GM04504 (cell line): ENCODE data around the gene PNPLA1.

Source experiments
- DNase-seq: peaks from one replicate; pipeline ENCODE4 v3.0.0-alpha.2; 2012; ENCODE audit warnings: low read depth

The PNPLA1 gene

DNA sequence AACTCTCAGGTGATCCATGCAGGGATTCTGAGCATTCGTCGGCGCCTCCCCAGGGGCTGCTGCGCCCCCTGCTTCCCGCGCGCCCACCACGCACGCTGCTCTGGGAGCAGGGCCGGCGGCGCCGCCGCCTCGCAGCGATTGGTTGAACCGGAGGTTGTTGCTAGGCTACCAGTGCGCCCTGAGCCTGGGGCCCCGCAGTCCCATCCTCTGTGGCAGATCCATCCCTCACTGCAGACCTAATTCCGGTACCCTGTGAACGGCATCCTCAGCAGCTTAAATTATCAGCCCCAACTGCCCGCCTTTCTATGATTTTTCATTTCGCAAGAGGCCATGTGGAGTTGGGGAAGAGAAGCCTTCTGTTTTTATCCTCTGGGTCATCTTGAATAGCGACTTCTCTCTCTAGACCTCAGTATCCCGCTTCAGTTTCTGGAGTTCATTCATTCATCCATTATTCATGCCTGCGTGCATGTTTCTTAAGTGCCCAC is 15.4 kb downstream of the PNPLA1 start:
- DNase-seq = no peak

DNA sequence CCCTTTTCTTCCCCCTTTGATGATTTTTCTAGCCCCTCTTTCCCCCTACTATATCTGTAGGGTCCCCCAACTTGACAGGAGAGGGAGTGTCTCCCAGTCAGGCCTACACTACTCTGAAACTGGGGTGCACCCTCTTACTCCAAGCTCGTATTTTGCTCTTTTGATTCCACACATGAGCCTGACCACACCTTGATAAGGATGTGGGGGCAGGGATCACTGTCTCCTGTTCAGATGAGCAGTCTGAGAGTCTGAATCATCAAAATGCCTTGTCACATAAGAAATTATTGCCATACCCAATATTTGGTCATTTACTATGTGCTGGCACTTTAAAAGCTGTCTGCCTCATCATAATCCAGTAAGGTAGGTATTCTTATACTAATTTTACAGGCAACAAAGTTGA is 15.9 kb downstream of the PNPLA1 start:
- DNase-seq = no peak

DNA sequence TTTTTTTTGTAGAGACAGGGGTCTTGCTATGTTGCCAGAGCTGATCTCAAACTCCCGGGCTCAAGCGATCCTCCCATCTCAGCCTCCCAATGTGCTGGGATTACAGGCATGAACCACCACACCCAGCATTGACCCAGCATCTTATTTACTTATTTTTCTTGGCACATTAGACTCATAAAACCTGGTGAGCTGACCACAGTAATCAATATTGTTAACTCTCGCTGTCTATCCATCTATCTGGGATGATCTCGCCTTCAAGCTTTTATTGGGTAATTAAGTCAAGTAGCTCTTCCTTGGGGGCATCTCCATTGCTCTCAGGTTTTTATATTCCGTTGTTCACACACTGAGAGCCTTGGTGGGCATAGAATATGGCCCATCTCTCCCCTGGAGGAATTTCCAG is 17.0 kb downstream of the PNPLA1 start:
- no peak for DNase-seq

DNA sequence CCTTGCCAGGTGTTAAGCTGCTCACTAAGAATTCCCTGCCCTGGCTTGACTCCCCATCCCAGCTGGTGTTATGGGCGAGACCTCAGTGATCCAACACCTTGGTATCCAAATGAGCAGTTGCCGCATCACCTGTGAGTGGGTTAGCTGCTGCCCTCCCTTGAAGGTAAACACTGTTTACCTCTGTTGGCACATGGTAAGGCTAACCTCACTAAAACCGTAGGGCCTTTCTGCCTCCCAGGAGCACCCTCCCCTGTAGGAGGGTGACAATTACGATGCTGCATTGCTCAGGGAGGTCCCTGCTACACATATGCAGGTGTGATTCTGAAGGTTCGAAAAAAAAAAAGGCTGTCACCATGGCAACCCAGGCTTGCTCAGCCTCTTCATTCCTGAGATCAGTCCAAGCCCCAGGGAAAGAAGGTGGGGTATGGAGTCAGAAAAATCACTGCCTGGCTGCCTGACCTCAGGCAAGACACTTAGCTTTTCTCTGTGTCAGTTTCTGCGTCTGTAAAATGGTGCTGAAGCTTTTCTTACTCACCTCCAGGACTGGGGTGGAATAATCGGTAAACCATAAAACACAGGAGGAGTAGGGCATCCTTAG is 19.5 kb downstream of the PNPLA1 start:
- DNase-seq = no peak

DNA sequence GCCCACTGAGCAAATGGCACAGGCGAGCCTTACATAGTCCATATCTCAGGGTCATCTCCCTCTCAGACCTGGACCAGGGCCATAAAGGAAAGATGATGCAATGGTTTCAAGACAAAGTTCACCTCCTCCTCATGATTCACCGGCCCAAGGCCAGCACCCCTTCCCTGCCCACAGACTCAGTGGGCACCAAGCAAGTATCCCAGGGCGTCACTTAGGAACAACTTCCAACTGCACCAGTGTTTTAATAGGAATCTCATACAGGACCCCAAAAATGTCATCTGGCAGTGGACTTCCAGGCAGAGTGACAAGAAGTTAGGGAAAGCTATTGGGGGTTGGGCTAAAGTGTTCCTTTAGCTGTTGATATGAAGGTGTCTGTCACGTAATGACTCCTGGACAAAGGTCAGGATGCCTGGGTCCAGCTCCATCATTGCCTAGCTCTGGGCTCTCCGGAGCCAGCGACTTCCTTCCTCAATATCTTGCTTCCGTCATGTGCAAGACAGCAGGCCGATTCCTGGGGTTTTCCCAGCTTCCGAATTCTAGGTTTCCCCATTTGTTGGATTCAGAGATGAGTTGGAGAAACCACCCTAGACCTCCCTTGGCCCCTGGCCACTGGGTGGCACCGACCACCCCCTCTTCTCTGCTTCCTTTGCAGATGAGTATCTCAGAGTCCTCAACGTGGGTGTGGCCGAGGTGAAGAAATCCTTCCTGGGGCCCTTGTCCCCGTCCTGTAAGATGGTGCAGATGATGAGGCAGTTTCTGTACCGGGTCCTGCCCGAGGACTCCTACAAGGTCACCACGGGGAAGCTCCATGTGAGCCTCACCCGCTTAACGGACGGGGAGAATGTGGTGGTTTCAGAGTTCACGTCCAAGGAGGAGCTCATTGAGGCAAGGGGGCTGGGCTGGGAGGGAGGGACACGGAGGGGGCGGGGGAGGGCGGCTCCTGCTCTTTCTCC is 21.1 kb downstream of the PNPLA1 start:
- DNase-seq = no peak

DNA sequence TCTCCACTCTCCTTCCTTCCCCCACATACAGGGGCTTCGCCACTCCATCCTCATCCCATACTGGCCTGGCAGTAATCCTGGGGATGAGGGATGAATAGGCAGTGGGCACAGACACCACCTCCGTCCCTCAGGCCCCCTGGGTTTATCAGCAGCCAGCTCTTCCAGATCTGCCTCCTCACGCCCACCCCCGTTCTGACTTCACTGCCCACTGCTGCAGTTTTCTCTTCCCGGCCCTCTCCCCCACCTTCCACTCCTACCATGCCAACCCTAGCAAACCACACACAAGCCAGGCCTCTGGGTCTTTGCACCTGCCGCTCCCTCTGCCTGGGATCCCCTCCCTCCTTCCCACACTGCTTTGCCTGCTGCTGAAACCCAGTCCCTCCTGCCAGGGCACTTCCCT is 22.3 kb downstream of the PNPLA1 start:
- DNase-seq = no peak

DNA sequence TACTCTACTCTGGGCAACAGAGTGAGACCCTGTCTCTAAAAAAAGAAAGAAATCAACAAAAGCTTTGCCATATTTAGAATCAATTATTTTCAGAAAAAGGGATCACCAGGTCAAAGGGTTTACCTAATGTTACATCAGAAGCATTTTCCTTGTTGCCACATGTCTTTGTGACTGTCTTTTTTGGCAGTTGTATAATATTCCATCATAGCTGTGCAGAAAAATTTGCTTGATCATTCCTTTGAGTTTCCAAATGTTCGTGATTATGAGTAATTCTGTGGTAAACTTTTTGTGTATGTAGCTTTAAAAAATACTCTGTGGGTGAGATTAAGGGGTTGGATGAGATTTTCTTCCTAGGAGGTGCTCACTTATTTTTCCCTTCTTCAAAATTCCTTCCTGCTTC is 26.4 kb downstream of the PNPLA1 start:
- peak; percentile 8 for DNase-seq

DNA sequence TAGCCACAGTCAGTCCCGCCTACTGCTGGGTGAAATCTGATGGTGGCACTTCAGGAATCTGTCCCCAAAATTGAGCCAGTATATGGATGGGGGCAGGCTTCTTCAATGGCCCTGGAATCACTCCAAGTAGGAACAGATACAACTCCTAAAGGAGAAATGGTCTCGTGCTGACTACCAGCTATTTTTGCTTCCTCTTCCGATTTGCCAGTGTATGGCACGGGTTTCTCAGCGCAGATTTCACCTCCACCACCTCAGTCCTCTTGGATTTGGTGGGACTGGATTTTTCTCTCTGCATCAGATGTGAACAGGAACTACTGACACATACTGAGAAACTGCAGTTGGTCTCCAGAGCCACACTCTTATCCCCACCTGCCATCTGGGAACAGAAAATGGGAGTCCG is 27.2 kb downstream of the PNPLA1 start:
- DNase-seq = no peak

DNA sequence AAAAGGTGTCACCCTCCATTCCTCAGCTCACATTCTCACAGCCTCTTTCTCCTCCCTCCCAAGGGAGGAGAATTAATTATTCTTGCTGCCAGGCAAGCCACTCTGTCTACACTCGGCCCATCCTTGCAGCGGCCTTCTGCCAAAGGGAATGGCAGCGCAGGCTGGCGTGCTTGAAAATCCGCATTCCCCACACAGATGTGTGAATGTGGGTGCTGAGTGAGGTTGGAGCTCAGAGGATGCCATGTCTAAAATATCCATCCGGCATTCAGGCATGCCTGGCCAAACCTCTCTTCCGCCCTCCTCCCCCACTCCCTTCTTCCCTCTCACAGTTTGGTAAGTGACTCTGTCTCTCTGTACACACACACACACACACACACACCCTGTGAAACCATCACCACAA is 27.7 kb downstream of the PNPLA1 start:
- DNase-seq = no peak

DNA sequence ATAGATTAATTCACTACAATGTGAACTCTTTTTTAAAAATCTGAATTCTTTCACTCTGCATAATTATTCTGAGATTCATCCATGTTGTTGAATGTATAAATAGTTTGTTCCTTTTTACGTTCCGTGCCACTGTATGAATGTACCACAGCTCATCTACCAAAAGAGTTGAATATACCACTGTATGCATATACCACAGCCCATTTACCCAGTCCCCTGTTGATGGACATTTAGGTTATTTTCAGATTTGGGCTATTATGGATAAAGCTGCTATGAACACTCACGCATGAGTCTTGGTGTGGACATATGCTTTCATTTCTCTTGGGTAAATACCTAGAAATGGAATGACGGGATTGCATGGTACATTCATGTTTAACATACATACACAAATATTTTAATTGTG is 28.2 kb downstream of the PNPLA1 start:
- DNase-seq = no peak

DNA sequence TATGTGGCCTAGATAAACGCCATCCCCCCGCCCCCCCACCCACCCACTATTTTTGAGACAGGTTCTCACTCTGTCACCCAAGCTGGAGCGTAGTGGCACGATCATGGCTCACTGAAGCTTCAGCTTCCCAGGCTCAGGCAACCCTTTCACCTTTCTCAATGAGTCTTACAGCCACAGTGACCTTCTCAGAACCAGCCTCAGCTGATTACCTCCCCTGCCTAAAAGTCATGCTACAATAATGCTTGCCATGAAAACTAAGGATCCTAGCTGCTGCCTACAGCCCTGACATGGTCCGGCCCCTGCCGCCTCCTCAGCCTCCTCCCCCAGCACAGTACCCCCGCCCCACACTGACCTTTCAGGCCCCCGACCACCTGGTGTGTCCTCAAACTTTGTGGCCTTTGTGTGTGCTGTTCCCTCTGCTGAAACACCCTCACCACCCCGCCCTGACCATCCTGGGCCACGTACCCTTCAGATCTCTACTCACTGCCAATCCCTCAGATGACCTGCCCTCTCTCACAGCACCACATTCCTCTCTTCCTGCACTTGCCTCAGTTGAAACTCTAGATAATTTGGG is 31.3 kb downstream of the PNPLA1 start:
- DNase-seq = no peak

DNA sequence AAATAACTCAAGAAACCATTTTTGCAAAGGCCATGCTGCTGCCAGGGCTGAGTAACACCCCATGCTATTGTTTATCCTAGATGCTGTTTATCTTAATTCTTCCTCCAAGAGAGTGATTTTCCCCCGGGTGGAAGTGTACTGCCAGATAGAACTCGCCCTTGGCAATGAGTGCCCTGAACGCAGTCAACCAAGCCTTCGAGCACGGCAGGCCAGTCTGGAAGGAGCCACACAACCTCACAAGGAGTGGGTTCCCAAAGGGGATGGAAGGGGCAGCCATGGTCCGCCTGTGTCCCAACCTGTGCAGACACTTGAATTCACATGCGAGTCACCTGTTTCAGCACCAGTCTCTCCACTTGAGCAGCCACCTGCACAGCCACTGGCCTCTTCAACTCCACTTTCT is 31.9 kb downstream of the PNPLA1 start:
- no peak for DNase-seq

DNA sequence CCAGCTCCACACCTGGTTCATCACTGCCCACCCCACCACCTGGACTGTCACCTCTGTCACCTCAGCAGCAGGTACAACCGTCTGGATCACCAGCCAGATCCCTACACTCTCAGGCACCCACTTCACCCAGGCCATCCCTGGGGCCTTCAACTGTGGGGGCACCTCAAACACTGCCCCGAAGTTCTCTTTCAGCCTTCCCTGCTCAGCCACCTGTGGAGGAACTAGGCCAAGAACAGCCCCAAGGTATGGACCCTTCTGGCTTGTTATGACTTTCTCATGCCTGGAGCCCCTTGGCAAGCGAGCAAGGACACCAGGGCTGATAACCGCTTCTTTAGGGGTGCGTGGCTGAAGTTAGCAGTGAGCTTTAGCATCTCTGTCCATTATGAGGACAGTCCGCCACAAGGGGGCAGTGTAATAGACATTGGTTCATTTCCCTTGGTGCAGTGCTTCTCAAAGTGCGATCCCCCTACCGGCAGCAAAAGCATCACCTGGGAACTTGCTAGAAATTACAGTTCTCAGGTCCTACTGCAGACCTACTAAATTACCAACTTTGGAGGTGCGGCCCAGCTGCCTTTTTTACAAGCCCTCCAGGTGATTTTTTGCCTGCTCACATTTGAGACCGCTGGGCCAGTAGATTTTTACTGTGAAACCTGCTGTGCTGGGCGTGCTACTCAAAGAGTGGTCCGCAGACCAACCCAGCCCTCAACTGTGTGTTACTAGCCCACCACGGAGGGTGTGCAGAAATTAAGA is 32.5 kb downstream of the PNPLA1 start:
- DNase-seq = peak; percentile 69

DNA sequence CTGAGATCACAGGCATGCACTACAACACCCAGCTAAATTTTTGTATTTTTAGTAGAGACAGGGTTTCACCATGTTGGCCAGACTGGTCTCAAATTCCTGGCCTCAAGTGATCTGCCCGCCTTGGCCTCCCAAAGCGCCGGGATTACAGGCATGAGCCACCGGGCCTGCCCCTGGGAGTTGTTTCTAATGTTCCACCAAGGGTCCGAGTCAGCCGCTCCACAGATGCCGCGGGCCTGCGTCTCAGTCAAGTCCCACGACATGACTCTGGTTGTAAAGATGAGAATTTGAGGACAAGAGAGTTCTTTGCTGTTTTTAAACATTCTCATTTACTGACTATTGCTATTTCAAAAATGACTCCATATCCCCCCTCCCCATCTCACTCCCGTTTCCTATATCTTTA is 36.0 kb downstream of the PNPLA1 start:
- no peak for DNase-seq

DNA sequence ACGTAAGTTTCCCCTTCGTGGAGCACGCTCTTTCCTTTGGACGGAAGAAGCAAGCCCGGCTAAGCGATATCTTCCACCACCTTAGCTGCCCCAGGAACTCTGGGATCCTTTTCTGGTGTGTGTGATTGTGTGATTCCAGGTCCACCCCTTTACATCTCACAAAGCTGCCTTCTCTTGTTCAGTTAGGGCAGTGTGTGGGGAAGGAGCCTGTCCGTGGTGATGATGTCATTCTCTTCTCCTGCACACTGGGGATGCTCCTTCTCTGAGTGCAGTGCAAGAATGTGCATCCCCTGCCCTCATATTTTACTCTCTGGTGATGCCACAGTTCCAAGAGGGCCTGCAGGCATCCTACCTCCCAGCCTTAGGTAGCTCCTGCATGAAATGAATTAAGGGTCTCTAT is 36.5 kb downstream of the PNPLA1 start:
- DNase-seq = no peak

DNA sequence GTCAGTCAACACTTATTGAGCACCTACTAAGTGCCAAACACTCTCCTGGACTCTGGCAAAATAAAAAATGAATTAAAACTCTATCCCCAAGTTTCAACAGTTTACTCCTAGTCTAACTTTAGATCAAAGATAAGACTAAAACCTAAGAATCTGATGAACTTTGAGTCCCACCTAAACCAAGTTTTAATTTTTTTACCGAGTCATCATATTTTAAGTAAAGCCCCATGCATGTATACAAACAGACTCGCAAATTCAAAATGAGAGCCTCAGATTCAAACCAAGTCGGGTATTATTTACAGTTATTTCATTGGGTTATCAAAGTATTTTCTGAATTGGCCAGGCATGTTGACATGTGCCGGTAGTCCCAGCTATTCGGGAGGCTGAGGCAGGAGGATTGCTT is 38.7 kb downstream of the PNPLA1 start:
- no peak for DNase-seq

DNA sequence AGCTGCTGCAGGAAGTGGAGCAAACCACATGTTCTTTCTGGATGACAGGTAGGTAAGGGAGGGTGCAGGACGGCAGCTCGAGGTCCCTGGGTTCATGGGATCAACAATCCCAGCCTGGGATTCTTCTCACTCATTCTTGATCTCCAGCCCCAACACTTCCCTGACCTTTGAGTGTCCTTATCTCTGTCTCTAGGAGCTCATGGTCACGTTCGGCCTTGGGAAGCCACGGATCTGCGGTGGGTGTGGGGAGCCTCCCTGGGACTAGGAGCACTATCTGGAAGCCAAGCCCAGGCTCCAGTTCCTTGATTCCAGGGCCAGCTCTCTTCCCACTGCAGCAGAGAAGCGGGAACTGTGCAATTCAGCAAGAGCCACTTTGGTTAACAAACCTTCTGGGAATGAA is 39.3 kb downstream of the PNPLA1 start:
- DNase-seq = no peak

DNA sequence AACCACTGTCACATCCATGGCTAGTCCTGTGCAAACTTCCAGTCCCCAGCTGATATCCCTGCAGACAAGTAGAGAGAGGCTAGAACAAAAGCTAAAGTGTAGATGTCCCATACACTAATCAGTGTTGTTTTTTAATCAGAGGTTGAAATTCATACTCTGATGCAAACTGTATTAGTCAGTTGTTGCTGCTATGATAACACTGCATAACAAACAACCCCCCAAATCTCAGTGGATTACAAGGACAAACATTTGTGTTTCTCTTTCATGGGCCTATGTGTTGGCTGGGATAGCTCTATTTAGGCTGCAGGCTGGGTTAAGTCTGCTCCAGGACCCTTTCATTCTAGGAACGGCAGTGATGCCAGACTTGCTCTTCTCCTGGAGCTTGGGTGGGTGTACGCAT is 40.0 kb downstream of the PNPLA1 start:
- no peak for DNase-seq

DNA sequence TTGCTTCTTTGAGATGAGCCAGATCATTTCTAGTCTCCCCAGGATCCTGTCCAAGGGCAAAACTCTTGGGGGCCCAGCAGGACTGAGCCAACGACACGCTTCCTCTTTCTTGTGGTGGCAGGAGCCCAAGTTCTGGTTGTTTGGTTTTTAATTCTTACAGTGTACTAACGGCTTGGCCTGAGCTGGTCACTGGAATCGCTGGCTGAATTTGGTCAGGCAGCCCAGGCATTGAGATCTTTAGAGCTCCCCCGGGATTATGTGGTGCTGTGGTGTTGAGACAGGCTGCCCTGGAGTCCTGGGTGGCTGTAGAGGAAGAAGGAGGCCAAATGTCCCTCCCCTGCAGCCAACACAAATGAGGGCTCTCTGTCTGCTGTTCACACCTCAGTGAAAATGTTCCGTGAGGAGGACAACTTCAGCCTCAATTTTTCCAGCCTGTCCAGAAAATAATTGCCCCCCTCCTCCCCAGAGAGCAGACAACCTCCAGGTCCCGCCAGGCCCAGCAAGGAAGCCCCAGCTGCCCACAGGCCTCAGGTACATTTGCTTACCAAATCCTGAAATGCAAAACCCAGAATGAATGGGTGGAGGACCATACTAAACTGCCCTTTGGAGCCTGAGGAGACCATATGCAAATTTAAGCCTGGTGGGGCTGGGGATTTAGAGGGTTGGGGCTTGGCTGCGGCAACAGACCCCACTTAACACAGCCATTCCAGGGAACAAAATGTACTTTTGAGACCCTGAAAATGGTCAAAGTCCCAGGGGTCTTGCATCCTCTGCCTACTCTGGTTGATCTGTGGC is 43.2 kb downstream of the PNPLA1 start:
- DNase-seq = no peak

DNA sequence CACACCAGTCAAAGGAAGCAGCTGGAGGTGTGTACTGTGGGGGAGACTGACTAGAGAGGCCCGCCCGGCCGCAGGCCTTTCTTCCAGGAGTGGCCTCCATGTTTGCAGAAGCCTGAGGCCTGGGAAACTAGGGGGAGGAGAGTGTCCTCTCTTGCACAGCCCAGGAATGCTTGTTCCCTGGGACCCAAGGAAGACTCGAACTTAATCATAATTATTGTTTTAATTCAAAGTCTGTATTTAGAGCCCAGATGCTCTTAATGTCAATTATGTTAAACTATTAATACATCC is 43.7 kb downstream of the PNPLA1 start:
- no peak for DNase-seq

DNA sequence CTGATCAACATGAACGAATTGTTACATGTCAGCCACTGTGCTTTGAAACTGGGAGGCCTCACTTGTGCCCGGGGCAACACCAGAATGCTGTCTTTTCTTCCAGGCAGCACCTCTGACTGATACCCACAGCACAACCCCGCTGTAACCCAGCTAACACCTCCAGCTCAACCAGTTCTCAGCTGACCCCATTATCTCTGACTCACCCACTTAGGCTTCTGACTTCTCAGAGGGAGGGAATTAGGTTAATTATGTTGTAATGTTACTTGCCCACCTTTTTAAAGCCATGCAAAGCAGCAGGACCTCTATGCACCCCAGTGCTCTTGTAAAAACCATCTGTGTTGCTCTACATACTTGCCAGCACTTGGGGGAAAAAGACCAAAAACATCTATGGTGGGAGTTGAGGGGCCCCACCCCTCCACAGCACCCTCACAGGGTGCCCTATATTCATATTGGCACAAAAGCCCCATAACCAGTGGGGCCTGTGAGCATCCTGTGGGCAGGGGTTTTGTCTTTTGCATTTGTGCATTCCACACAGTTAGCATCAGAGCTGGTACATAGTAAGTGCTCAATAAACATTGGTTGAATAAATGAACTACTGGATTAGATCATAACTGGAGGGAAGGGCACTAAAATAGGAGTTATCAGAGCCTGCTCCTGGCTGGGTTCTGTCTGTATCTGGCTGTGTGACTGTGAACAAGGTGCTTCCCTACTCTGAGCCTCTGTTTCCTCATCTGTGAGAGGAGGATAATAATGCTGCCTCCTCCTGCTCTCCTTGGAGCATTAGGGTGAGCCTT is 44.6 kb downstream of the PNPLA1 start:
- no peak for DNase-seq
